Measurements from ENCODE around the gene EXOC6. TPM values are rescaled to one million over a fixed set of nuclear protein-coding genes. Genes with fewer than 3 reads are reported as not detected.

EXOC6 gene
- total and polyA plus RNA-seq, 2 of the 13 experiments (the other 11 are each of a cell fraction or from before 2014, with no cell fraction given): 22.2 to 29.2 TPM

- Histone ChIP-seq H3K9ac (ENCODE audit: insufficient read depth, low read depth, low read length) (no peak overlapping the region), H3K4me1 (ENCODE audit: insufficient read depth, low read length) (no peaks in the 10 kb centered on the region), H3K27ac (ENCODE audit: extremely low read length, insufficient read depth, low read length) (no peak overlapping the region), H3K27me3 (ENCODE audit: control insufficient read depth in 1 of 2, insufficient read depth in 2 of 2, low read length in 2 of 2) (0 out of 5 replicates have a peak, but pooled peaks cover 0 to 9% of the 10 kb centered on the region in 2 experiments), H3K4me3 (replicated peaks in 1 of 3; ENCODE audit: insufficient read depth in 1 of 3, low read depth in 2 of 3, low read length in 3 of 3) (no peak overlapping the region), H3K79me2 (ENCODE audit: insufficient read depth, low read length) (no peaks in the 10 kb centered on the region), H3K4me2 (ENCODE audit: low read depth, low read length) (no peak overlapping the region), H3K36me3 (replicated peaks in 1 of 2; ENCODE audit: control insufficient read depth in 1 of 2, insufficient read depth in 2 of 2, low read length in 2 of 2) (peaks cover 0 to 9% of the 10 kb centered on the region in 2 experiments; a peak in 1 of 5 replicates), H3K9me3 (ENCODE audit: low read length) (no peaks in the 10 kb centered on the region), H2AFZ (ENCODE audit: low read length) (no peak overlapping the region), H4K20me1 (ENCODE audit: insufficient read depth, low read length) (no peaks in the 10 kb centered on the region)
- no peak for FAIRE-seq
- intact Hi-C loops (cut with micrococcal nuclease; ENCODE audit: unreplicated experiment) (no loop called here), in situ Hi-C loops (cut with HindIII; ENCODE audit: extremely low pct_ligation_motif_present, low pct_unique_long_range_greater_than_20kb) (no loop called here)
- 85% methylated on average over 27 of the region's 43 CpGs for WGBS (ENCODE audit: low lambda C conversion rate)
- CTCF ChIA-PET (ENCODE audit: low intra/inter-chr PET ratio, low total read pairs): no interaction called here
- no TSS peak for BruUV-seq (replicated peaks)
- ATAC-seq: no peak
- DNase-seq (ENCODE audit: low spot score): no peak
- POLR2A ChIA-PET: no interaction called here
- no peak for TF ChIP-seq AHDC1 (CRISPR knock-in tag; IDR thresholded peaks at IDR 0.05; ENCODE audit: borderline replicate concordance)
- TF ChIP-seq ZNF816 (CRISPR knock-in tag; IDR thresholded peaks at IDR 0.05; ENCODE audit: borderline replicate concordance): no peak
- no peak for TF ChIP-seq ZHX1 (CRISPR knock-in tag; IDR thresholded peaks at IDR 0.05; ENCODE audit: low read depth)
- no peak for TF ChIP-seq SKIL (CRISPR knock-in tag; IDR thresholded peaks at IDR 0.05; ENCODE audit: borderline replicate concordance)
- no peak for TF ChIP-seq CBFB (CRISPR knock-in tag; IDR thresholded peaks at IDR 0.05)
- no peak for TF ChIP-seq BCL3 (CRISPR knock-in tag; IDR thresholded peaks at IDR 0.05)
- no peak for TF ChIP-seq THRA (CRISPR knock-in tag; IDR thresholded peaks at IDR 0.05; ENCODE audit: borderline replicate concordance)
These were observed 215.0 kb downstream of the EXOC6 start for GRCh38 chr10:93063144-93063976.
